ENCODE data around the gene EPG5.

The EPG5 gene, protein sequence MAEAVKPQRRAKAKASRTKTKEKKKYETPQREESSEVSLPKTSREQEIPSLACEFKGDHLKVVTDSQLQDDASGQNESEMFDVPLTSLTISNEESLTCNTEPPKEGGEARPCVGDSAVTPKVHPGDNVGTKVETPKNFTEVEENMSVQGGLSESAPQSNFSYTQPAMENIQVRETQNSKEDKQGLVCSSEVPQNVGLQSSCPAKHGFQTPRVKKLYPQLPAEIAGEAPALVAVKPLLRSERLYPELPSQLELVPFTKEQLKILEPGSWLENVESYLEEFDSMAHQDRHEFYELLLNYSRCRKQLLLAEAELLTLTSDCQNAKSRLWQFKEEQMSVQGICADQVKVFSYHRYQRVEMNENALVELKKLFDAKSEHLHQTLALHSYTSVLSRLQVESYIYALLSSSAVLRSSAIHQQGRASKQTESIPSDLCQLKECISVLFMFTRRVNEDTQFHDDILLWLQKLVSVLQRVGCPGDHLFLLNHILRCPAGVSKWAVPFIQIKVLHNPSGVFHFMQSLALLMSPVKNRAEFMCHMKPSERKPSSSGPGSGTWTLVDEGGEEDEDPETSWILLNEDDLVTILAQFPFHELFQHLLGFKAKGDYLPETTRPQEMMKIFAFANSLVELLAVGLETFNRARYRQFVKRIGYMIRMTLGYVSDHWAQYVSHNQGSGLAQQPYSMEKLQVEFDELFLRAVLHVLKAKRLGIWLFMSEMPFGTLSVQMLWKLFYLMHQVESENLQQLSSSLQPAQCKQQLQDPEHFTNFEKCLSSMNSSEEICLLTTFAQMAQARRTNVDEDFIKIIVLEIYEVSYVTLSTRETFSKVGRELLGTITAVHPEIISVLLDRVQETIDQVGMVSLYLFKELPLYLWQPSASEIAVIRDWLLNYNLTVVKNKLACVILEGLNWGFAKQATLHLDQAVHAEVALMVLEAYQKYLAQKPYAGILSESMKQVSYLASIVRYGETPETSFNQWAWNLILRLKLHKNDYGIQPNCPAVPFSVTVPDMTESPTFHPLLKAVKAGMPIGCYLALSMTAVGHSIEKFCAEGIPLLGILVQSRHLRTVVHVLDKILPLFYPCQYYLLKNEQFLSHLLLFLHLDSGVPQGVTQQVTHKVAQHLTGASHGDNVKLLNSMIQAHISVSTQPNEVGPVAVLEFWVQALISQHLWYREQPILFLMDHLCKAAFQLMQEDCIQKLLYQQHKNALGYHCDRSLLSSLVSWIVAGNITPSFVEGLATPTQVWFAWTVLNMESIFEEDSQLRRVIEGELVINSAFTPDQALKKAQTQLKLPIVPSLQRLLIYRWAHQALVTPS (N-terminal part only)

DNA sequence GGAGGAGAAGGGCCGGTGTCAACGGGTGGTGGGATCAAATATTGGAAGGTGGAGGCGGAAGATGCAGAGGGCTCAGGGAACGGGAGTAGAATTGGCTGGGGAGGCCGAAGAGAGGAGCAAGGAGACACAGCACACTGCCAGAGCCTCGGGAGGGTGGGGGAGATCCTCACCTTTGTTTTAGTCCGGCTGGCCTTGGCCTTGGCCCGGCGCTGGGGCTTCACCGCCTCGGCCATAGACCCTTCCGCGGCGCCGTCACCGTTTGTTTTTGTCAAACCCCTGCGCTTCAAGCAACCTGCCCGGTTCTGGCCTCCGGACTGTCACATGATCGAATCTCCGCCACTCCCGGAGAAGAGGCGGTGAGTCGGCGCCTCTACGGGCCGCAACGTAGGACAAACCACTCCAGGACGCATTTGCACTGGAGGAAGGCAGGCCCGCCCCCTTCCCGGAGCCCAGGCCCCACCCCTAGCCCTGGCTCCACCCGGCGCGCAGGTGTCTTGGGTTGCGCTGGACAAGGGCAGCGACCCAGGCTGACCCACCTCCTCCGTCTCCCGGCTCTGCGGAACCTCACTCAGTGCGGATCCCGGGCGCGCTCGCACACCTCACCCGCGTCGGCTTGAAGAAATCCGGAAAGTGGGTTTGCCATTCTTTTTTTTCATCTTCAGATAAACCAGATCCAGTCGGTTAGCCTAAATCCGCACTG lies at the start of gene EPG5:
TSS of gene EPG5 (minus strand) at position 323 of the 700 bp plus-strand sequence. CDS start at position 233, 90 bp downstream.
- peaks cover 39% of the 10 kb centered on the region for H3K4me1 Mint-ChIP-seq (ENCODE audit: low read depth)
- no peaks in the 10 kb centered on the region for H3K9me3 Mint-ChIP-seq (ENCODE audit: low read depth)
- H3K36me3 Mint-ChIP-seq: peaks cover 10% of the 10 kb centered on the region
- H3K4me3 Mint-ChIP-seq: peak within 1 kb of the TSS; percentile 98
- no peaks in the 10 kb centered on the region for H3K27me3 Mint-ChIP-seq
- H3K27ac Mint-ChIP-seq: peak within 1 kb of the TSS; percentile 94

DNA sequence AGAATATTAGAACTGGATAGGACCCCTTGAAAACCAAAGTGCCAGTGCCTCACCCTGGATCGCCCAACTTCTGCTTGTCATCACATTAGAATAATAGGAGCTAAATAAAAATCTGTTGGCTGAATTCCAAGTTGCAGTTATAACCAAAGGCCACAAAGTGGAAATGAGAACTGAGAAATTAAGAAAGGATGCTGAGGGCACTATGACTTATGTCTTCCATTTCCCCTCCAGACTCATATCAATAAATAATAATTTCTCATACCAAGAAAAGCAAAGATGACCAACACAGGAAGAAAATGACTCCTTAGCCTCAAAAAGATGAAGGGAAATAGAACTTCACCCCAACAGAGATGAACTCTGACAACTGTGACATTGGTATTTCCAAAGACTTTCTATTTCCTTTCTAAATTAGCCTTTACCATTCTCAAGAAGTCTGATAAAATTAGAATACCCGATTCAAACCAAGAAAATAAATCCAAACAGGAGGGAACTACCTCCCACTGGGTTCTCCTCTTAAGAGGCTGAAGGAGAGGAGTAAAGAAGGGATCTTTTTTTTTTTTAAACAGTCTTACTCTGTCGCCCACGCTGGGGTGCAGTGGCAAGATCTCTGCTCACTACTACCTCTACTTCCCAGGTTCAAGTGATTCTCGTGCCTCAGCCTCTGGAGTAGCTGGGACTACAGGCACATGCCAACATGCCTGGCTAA lies 46.5 kb upstream of the EPG5 start:
- Mint-ChIP-seq H3K4me1 (ENCODE audit: low read depth) (peaks cover 14% of the 10 kb centered on the region), H3K36me3 (peaks cover 14% of the 10 kb centered on the region), H3K27ac (peak overlapping the region; percentile 66), H3K27me3 (no peaks in the 10 kb centered on the region), H3K9me3 (ENCODE audit: low read depth) (no peaks in the 10 kb centered on the region), H3K4me3 (peak overlapping the region; percentile 32)

DNA sequence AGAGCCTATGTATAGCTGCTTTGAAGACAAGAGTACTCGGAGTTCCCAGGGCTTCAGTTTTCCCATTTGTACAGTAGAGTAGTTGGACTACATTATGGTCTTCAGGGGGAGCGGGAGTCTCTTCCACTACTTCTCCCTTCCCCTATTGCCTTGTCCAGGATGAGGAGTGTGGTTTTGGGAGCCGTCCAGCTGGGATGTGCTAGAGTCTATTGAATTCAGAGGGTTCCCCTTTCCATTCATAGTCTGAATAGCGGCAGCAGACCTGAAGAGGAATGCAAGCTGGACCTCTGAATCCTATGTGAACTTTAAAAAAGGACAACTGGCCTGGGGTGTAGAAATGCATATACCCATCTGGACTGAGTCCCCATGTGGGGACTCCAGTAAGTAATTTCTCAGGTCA lies 43.5 kb upstream of the EPG5 start:
- Mint-ChIP-seq H3K4me3 (no peak overlapping the region), H3K27me3 (no peaks in the 10 kb centered on the region), H3K4me1 (ENCODE audit: low read depth) (peaks cover 14% of the 10 kb centered on the region), H3K36me3 (peaks cover 17% of the 10 kb centered on the region), H3K9me3 (ENCODE audit: low read depth) (no peaks in the 10 kb centered on the region), H3K27ac (no peak overlapping the region)

DNA sequence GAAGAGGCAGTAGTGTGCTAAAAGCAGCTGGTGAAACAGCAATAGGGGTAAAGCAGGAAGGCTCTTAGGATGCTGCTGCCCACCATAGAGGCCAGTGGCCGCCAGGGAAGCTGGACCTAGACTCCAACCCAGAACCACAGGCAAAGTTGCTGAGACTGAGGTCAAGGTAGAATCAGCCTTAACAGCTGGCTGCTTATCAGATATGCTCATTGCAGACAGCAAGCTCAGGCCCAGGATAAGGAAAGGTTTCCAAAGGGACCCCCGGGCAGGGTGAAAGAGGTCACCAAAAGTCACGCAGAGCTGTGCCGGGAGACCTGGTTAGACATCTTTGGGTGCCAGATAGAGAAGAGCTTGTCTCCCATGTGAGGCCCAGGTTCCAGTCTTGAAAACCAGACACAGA lies 42.9 kb upstream of the EPG5 start:
- no peak overlapping the region for H3K4me3 Mint-ChIP-seq
- H3K9me3 Mint-ChIP-seq (ENCODE audit: low read depth): no peaks in the 10 kb centered on the region
- peaks cover 14% of the 10 kb centered on the region for H3K4me1 Mint-ChIP-seq (ENCODE audit: low read depth)
- H3K36me3 Mint-ChIP-seq: peaks cover 17% of the 10 kb centered on the region
- H3K27ac Mint-ChIP-seq: no peak overlapping the region
- H3K27me3 Mint-ChIP-seq: no peaks in the 10 kb centered on the region

DNA sequence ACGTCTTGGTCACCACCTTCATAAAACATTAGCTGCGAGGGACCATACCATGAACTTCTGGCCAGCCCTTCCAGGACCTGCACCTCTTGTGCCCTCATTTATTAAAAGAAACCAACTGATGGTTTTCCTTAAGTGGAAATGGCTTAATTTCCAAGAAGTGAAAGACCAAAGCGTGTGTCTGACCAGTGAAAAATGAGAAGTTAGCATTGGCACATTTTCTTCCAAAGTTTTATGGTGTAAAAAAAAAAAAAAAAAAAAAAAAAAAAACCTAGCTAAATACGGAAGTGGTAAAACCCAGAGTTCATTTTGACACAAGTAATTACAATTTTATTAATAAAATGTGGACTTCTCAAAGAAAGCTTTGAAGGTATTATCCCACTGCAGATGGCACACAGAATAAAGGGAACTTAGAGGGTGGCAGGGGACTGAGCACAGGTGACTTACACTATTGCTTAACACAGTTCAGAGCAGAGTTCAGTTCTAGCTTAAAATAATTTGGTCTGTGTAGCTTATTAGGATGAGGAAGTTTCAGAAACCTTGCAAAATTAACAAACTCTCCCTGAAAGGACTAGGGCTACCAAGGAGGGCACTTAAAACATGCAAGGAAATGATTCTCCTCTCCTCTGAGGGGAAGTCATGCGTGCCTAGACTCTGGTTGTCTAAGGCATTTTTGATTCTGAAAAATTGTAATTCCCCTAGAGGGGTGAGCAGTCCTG lies 42.2 kb upstream of the EPG5 start:
- H3K27ac Mint-ChIP-seq: no peak overlapping the region
- no peaks in the 10 kb centered on the region for H3K9me3 Mint-ChIP-seq (ENCODE audit: low read depth)
- H3K4me1 Mint-ChIP-seq (ENCODE audit: low read depth): peaks cover 11% of the 10 kb centered on the region
- no peak overlapping the region for H3K4me3 Mint-ChIP-seq
- peaks cover 19% of the 10 kb centered on the region for H3K36me3 Mint-ChIP-seq
- H3K27me3 Mint-ChIP-seq: no peaks in the 10 kb centered on the region

DNA sequence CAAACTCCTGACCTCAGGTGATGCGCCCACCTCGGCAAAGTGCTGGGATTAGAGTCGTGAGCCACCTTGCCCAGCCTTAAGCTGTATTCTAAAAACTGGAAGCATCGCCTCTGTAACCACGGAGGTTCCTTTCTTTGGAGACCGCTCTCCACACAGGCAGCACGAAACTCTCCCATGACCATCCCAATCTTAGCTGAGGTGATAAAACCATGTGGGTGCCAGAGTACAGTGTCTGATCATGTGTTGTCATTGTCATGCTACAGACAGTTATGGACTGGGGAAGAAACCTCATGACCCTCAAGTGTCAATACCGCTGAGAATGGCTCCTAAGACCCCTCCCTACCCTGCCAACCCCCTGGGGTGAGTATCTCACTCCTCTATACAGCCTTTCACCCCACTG lies 41.4 kb upstream of the EPG5 start:
- no peaks in the 10 kb centered on the region for H3K9me3 Mint-ChIP-seq (ENCODE audit: low read depth)

DNA sequence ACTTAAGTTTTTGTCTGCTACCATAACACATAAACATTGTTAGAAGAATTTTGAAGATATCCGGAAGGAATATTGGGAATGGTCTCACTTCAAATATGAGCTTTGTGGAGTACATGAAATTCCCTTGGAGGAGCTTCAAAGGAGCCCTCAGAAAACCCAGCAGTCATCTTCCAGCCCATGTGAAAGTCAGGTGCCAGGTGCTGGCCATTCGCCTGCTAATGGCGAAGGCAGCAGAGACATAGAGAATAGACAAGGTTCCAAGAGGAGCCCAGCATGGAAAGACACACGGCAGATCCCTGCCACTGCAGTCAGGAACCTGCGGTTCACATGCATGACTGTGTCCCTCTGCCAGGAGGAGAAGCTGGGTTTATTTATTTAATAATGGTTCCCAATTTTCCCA lies 40.0 kb upstream of the EPG5 start:
- peaks cover 28% of the 10 kb centered on the region for H3K36me3 Mint-ChIP-seq
- peaks cover 8% of the 10 kb centered on the region for H3K9me3 Mint-ChIP-seq (ENCODE audit: low read depth)
- no peaks in the 10 kb centered on the region for H3K27me3 Mint-ChIP-seq
- peaks cover under 1% of the 10 kb centered on the region for H3K4me1 Mint-ChIP-seq (ENCODE audit: low read depth)
- H3K27ac Mint-ChIP-seq: no peak overlapping the region
- no peak overlapping the region for H3K4me3 Mint-ChIP-seq

More for the DNA sequence above, 41.4 kb upstream of the EPG5 start:
- no peak overlapping the region for H3K4me3 Mint-ChIP-seq
- H3K27me3 Mint-ChIP-seq: no peaks in the 10 kb centered on the region
- H3K4me1 Mint-ChIP-seq (ENCODE audit: low read depth): peaks cover 5% of the 10 kb centered on the region
- peaks cover 19% of the 10 kb centered on the region for H3K36me3 Mint-ChIP-seq
- H3K27ac Mint-ChIP-seq: no peak overlapping the region

DNA sequence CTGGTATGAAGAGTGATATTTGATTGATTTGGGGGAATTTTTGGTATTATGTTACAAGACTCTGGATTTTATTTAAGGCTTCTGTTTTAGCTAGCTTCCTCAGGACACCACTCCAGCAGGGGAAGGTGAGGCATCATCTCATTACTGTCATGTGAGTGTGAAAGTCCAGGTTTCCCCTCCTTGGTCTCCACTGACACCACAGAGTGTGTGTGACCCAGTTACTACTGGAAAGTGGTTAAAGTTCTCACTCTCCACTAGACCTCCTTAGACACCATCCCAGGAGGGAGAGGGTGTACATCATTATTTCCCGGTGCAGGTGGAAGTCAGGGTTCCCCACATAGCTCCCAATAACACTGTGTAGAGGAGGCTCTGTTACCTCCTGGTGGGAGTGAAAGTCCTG lies 35.8 kb upstream of the EPG5 start:
- Mint-ChIP-seq H3K36me3 (peaks cover 24% of the 10 kb centered on the region), H3K4me1 (ENCODE audit: low read depth) (peaks cover 35% of the 10 kb centered on the region), H3K27me3 (no peaks in the 10 kb centered on the region), H3K9me3 (ENCODE audit: low read depth) (peaks cover 11% of the 10 kb centered on the region), H3K4me3 (no peak overlapping the region), H3K27ac (no peak overlapping the region)

DNA sequence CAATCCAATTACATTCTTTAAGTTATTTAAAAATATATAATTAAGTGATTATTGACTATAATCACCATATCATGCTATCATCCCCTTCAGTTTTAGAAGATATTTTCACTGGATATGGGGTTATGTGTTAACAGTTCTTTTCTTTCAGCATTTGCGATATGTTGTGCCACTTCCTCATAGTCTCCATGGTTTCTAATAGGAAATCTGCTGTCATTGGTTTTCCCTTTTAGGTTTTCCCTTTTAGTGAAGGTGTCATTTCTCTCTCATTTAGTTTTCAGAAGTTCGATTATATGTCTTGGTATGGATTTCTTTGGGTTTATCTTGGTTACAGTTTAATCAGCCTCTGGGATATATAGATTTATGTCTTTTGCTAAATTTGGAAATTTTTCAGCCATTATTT lies 34.8 kb upstream of the EPG5 start:
- peaks cover 21% of the 10 kb centered on the region for H3K36me3 Mint-ChIP-seq
- no peaks in the 10 kb centered on the region for H3K27me3 Mint-ChIP-seq
- no peak overlapping the region for H3K27ac Mint-ChIP-seq
- peaks cover 11% of the 10 kb centered on the region for H3K9me3 Mint-ChIP-seq (ENCODE audit: low read depth)
- H3K4me3 Mint-ChIP-seq: no peak overlapping the region
- H3K4me1 Mint-ChIP-seq (ENCODE audit: low read depth): peaks cover 41% of the 10 kb centered on the region

DNA sequence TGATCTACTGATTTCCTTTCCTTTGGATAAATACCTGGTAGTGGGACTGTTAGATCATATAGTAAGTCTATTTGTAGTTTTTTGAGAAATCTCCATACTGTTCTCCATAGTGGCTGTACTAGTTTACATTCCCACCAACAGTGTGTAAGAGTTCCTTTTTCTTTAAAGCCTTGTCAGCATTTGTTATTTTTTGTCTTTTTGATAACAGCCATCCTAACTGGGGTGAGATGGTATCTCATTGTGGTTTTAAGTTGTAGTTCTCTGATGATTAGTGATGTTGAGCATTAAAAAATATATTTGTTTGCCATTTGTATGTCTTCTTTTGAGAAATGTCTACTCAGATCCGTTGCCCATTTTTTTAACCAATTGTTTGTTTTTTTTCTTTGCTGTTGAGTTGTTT lies 33.9 kb upstream of the EPG5 start:
- Mint-ChIP-seq H3K27me3 (no peaks in the 10 kb centered on the region), H3K27ac (no peak overlapping the region), H3K4me1 (ENCODE audit: low read depth) (peaks cover 47% of the 10 kb centered on the region), H3K4me3 (no peak overlapping the region), H3K9me3 (ENCODE audit: low read depth) (peaks cover 11% of the 10 kb centered on the region), H3K36me3 (peaks cover 21% of the 10 kb centered on the region)

DNA sequence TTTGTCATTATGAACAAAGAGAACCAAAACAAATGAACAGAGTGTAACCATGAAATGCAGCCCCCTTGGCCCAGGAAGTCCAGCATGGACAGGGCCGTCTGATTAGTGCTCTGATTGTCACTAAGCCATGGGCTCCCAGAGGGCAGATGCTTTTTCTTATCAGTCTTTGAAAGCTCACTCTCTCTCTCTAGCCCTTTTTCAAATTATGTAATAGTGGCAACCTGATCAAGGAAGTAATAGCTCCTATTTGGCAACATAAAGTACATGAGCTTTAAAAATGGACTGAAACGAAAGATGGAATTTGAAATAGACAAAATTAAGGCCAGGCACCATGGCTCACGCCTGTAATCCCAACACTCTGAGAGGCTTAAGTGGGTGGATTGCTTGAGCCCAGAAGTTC lies 32.4 kb upstream of the EPG5 start:
- Mint-ChIP-seq H3K4me3 (peak overlapping the region; percentile 77), H3K4me1 (ENCODE audit: low read depth) (peaks cover 50% of the 10 kb centered on the region), H3K27ac (no peak overlapping the region), H3K27me3 (no peaks in the 10 kb centered on the region), H3K36me3 (peaks cover 17% of the 10 kb centered on the region), H3K9me3 (ENCODE audit: low read depth) (peaks cover 11% of the 10 kb centered on the region)

DNA sequence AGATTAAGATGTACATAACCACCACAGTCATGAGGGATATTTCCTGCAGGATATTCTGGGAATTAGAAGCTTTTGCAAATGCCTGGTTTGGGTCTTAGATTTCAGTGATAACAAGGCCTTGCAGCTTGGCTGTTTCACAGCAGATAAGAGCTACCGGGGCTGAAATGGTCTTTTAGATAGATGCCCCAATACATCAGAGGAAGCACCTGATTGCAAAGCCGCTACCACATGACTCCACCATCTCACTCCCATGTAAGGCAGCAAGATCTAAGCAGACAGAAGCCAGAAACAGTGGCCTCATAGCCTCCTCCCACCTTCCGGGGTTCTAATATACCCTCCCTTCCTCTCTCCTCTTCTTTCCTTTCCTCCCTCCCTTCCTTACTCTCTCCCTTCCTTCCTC lies 31.1 kb upstream of the EPG5 start:
- H3K9me3 Mint-ChIP-seq (ENCODE audit: low read depth): peaks cover 11% of the 10 kb centered on the region
- H3K4me1 Mint-ChIP-seq (ENCODE audit: low read depth): peaks cover 50% of the 10 kb centered on the region
- no peaks in the 10 kb centered on the region for H3K27me3 Mint-ChIP-seq
- H3K4me3 Mint-ChIP-seq: peak overlapping the region; percentile 77
- H3K36me3 Mint-ChIP-seq: peaks cover 22% of the 10 kb centered on the region
- peak overlapping the region; percentile 70 for H3K27ac Mint-ChIP-seq

DNA sequence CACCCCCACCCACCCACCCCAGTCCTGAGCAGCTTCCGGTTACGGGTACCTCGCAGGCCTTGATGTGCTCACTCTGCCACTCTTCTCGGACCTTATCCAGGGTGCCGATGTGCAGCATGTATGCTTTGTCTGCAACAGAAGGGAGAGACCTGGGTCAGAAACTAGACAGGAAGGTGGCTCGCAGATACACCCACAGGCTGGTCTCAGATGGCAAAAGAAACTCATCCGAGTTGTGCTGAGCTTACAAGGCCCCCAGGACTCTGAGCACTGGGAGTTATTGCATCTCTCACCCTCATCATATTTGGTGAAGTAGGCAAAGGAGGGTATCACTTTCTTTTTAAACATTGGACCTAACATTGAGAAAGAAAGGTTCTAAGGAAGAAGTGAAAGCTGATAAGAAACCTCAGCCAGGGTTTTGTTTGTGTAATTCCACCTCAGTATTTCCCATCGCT lies 30.6 kb upstream of the EPG5 start:
- Mint-ChIP-seq H3K9me3 (ENCODE audit: low read depth) (peaks cover 9% of the 10 kb centered on the region), H3K27ac (peak overlapping the region; percentile 70), H3K4me1 (ENCODE audit: low read depth) (peaks cover 50% of the 10 kb centered on the region), H3K36me3 (peaks cover 19% of the 10 kb centered on the region), H3K4me3 (peak overlapping the region; percentile 77), H3K27me3 (no peaks in the 10 kb centered on the region)

All from activated naive CD8-positive, alpha-beta T cell (primary cell).